Breast epithelium (tissue), 3 donors: ENCODE measurements around the gene IL1R2.

Experiments used
- CTCF ChIP-seq, 3 donors: fragments of 450-650 bp; IDR thresholded peaks; one replicate each; pipeline ENCODE4 v1.5.1; 2016 to 2017; ENCODE audit warnings: antibody characterized with exemption in 3 of 3, mild to moderate bottlenecking in 3 of 3, moderate library complexity in 3 of 3
- POLR2A ChIP-seq: fragments of 450-650 bp; IDR thresholded peaks from one replicate; pipeline ENCODE4 v1.6.1; 2016; ENCODE audit warnings: antibody characterized with exemption, mild to moderate bottlenecking, moderate library complexity
- POLR2AphosphoS5 ChIP-seq, 3 donors: sonication (generic); formaldehyde crosslinking; IDR thresholded peaks; one replicate each; pipeline ENCODE4 v1.6.1; 2017; ENCODE audit warnings: antibody characterized with exemption in 3 of 3

GRCh38 chr2:102042196-102043081, 50.7 kb downstream of the IL1R2 start:
- TF ChIP-seq POLR2A (no peak), CTCF (IDR thresholded peaks at IDR 0.05) (no peak), POLR2AphosphoS5 (IDR thresholded peaks at IDR 0.05) (no peak)
